Measurements from ENCODE around the gene UCKL1.
"Not testable (repeated sequence)": the region's sequence is repeated elsewhere in the genome, so short reads cannot be mapped to it uniquely, and the experiment has no call there.

The UCKL1 gene

DNA sequence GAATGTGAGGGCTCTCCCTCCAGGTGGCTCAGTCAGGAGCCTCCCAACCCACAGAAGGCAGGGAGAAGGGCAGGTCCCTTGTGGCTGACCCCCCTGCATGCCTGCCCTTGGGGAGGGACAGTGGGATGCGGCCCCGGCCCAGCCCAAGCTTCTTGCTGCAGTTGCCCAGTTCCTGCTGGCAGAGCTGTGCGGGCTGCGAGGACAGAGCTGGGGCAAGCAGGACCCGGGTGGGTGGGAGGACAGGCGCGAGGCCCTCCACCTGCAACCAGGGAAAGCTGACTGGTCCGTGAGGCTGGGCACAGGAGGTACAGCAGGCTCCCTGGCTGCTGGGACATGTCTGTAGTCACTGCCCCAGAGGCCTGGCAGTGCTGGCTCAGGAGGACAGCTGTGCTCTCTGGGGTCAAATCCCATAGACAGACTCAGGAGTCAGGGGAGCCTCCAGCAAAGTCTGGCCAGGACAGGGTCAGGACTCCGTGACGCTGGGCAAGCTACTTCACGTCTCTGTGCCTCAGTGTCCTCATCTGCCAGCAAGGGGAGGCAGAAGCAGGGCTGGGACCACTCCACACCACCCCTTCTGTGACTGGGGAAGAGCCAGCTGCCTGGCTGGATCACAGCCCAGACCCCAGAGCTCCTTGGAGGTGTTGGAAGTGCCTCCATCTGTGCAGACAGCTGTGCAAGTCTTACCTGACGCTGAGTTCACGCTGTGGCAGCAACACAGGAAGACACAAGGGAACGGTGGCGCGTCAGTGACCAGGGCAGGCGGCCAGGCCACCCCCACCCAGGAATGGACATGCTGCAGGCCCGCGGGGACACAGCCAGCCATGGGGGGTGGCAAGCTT is 13.0 kb downstream of the UCKL1 start:
- DNase-seq, result no peak

DNA sequence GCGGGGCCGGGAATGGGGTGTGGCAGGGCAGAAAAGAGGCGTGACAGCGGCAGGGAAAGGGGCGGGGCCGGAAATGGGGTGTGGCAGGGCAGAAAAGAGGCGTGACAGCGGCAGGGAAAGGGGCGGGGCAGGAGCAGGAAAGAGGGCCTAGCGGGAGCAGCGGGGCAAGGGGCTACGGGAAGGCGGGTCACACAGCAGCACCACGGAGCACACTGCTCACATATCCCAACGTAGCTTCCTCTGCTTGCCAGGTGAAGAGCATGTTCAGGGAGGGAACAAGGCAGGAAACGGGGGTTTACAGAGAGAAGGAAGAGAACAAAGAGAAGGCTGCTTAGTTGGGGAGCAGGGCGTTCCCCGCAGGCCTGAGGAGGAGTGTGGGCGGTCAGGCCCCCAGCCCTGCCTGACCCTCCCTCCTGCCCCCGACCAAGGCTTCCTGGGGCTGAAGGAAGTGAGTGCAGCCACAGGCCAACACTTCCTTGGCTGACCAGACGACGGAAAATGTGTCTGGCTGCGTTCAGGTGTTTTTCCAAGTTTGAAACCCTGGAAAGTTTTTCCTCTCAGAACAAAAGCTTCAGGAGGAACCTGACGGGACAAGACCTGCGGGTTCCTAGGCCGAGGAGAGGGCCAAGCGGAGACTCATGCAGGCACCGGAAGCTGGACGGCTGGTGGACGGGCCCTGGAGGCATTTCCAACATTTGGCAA is 13.8 kb downstream of the UCKL1 start:
- no peak for DNase-seq

DNA sequence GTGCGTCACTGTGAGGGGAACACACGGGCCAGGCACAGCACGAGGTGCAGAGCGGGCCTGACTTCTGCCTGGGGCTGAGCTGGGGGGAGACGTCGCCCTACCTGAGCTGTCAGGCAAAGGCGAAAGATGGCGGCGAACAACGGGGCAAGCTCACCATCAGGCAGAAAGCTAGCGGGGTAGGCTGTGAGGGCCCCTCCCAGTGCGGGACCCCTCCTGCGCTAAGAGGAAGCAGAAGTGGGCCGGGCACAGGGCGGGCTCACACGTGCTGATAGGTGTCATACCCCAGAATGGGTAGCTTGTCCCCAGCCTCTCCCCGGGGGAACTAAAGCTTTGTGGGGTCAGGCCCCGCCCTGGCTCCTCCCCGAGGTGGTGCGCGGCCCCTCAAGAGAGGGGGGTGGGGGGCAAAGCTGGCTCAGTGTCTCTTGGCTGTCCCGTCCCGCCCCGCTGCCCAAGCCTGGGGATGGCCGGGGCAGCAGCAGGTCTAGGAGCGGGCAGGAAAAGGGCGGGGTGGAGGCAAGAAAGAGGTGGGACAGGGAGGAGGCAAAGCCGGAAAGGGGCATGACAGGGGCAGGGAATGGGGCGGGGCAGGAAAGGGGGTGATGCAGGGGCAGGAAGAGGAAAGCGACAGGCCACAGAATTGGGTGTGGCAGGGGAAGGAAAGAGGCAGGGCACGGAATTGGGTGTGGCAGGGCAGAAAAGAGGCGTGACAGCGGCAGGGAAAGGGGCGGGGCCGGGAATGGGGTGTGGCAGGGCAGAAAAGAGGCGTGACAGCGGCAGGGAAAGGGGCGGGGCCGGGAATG is 14.7 kb downstream of the UCKL1 start:
- peak in 1 of 2 experiments; percentile 18 for DNase-seq

DNA sequence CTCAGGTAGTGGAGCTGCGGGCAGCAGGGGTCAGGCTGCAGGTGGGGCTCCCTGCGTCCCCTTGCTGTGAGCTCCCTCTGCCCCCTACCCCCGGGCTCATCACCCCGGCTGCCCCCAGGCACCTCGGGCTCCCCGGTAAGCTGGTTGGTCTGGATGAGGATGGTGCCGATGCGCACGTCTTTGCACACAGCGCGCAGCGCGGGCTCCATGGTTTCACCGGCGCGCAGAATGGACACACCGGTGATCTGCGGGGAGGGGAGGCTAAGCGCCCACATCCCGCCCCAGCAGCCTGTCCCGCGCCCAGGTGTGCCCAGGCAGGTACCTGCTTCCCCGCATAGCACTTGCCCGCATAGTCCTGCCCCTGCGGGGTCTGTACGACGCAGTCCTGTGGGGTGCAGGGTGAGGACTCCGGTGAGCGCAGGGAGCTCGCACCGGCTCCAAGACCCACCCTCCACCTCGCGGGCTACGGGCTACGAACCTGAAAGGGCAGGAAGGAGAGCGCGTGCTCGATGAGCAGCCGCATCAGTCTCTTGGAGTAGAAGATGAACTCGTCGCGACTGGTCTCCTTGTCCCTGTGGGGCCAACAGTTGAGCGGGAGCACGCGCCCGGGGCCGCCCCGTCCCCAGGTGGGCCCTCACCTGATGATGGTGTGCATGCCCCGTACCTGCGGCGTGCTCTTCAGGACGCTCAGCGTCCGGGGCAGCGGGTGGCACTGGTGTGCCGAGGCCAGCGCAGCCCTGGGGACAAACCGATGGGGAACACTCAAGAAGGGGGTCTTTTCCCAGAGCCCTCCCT is 15.5 kb downstream of the UCKL1 start:
- DNase-seq, result no peak

DNA sequence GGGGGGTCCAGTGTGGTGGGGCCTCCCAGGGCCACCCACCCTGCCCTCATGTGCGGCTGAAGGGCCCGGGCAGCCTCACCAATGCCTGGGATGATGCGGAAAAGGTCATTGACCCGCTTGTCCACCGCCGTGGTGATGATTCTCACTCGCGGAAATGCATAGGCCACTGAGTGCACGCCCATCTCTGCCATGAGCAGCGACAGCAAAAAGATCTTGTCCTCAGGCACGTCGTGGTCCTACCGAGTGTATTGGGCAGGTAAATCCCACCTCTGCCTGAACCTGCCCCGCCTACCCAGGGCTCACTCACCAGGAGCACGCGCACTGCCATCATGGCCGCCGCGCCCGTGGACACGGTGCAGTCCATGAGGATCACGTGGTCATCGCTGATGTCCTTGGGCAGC is 16.1 kb downstream of the UCKL1 start:
- DNase-seq, result no peak

DNA sequence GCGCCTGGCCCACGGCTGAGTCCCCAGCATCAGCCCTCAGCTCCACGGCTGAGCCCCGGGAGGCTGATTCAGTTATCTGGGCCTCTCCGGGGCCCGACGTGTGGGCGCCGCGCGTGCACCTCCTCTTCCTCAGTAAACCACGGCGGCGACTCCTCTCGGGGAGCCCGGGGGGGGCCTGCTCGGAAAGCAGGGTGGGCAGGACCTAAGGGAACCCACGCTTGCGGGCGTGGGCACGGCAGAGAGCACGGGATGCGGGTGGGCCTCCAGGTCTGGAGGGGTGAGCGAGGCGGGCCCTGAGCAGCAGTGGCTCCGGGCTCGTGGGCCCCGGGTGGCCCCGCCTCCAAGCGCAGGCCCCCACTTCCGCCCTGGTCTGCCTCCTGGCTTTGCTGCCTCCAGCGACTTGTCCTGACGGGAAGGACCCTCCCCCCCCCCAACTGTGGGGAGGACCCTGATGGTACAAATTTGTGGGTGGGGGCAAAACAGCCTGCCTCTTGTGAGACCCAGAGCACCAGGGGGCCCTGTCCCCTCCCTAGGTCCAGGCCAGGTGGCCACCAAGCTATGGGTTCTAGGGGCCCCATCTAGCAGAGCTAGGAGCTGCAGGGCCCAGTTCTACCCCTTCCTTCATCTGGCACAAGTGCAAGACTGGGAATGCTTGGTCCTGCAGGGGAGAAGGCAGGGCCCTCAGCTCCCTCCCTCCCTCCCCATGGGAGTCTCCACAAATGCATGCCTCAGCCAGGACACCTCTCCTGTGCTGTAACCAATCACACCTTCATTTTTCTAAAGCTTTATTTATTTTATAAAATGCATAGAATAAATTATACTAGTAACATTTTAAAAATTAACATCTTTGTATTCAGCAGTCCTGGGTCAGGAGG is 16.9 kb downstream of the UCKL1 start:
- DNase-seq, result no peak

DNA sequence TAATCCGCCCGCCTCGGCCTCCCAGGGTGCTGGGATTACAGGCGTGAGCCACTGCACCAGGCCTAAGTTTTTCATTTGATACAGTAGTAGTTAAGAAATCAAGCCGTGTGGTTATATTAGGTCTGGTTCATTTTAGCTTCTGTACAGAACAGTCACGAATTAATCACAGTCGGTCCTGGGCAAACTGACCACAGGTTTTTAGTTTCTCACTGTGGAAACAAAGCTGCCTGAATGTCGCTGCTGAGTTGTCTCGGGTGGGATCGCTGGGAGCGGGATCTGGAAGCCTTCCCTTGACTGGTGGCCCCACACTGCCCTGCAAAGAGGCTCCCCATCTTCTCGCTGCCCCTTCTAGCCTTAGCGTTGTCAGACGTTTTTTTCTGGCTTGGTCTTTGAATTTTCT is 18.6 kb downstream of the UCKL1 start:
- DNase-seq, result no peak

DNA sequence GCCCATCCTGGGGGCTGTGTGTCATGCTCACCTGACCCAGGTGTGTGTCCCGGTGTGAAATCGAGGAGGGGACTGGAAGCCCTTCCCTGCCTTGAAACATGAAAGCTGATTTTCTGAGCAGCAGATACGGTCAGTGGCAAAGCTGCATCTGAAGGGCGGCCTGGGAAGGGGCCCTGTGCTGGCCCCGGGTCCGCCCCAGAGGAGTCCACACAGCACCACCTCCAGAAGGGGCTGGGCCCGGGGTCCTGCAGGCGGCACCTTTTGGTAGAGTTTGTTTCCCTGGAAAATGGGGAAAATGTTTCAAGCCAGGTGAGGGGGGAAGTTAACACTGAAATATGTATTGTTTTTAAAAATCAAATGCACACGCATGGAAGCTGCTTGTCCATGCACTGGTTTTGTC is 20.8 kb downstream of the UCKL1 start:
- no peak for DNase-seq

DNA sequence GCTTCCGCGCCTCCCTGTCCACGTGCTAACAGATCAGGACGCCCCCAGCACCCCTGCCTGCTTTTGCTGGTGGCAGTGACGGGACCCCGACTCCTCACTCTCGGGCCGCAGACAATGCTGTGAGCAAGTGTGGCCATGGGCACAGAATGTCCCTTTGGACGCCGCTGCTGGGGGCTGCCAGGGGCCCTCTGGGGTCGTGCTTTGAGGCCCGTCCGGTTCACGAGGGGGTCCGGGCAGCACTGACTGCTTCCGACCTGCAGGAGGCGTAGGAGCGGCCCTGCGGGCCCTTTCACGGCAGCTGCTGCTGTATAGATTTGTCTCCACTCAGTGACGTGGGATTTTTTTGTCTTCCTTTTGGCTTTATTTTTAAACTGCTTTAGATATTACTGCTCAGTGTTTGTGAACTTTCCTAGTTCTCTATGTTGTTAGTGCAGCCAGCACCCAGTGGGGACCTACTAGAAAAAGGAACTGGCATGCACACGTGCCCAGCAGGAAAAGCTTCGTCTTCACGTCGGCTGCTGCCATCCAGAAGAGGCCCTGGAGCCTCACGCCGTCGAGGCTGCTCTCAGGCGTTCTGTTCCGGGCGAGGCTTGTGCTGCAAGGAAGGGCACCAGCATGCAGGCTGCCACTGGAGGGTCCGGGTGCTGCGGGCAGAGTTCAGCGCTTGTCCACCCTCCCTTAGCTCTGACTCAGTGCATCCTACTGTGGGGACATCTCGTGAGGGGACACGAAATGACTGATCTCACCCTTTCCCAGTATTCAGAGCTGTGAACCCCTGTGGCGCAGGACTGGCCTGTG is 21.7 kb downstream of the UCKL1 start:
- DNase-seq, result no peak

DNA sequence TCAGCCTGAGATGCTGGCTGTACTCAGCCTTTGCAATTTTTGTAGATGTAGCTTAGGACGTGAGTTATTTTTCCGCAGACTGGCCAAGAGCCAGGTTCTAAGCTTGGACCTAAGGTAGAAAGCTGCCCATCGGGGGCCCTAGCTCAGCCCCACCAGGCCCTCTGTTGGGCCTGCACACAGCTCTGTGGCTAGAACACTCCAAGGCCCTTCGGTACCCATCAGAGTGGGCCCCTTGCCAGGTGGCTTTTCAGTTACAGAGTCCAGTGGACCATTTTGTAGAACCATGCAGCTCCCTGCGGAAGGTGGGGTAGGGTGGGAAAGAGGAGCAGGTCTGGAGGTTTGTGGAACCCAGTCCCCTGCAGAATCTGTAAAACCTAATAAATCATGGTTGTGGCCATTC is 22.6 kb downstream of the UCKL1 start:
- DNase-seq, result no peak

DNA sequence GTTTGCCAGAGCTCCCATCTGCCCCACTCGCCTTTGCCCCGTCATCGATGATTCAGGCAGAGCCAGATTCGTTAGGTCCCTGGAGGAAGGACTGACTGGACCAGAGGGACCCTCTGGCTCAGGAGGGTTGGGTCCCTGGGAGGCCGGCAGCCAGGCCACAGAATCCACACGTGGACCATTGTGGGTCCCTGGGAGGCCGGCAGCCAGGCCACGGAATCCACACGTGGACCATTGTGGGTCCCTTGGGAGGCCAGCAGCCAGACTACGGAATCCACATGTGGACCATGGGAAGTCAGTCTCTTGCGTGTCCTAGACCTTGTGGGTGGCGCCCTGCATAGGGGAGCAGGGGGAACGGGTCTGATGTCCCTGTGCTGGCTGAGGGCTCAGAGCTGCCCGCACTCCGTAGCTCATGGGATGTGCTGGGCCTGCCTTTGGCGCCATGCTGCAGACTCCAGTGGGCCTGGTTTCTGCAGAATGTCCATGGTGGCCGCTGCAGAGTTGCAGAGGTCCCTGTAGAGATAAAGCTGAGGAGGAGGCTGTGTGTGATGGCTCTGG is 23.5 kb downstream of the UCKL1 start:
- no peak for DNase-seq

DNA sequence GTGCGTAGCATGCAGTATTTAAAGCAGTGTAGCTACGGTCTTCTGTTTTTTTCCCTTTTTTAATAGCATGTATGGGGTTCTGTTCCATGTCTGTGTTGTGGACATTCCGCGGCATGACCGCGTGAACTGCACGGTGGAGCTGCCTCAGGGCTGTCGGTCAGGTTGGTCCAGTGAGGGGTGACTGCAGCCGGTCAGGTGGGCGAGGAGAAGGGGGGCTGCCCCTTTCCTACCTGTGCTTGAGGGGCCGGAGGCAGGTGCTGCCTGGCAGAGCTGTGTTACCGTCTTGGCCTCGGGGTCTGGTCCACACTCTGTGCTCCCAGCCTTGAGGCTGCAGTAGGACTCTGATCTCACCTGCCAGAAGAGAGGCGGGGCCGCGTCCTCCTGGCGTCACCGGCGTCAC is 24.5 kb downstream of the UCKL1 start:
- no peak for DNase-seq

DNA sequence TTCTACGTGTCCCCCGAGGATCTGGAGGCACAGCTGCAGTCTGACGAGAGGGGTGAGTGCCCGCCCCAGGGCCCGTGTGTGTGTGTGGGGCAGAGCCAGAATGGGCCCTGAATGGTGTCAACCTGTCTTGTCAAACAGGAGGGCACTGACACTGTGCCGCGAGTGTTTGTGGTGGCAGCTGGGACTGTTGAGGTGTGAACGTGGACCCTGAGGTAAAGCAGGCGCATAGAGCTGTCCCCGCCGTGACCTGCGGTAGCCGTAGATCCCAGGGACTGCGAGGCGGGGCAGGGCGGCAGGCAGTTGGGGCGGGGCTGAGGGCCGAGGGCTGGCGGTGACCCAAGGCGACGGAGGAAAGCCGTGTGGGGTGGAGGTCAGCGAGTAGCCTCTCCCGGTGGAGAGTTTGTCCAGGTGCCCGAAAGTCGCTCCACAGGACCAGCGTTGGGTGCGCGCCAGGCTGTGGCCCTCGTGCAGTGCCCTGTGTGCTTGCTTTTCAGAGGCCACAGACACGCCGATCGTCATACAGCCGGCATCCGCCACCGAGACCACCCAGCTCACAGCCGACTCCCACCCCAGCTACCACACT is 25.2 kb downstream of the UCKL1 start:
- no peak for DNase-seq

DNA sequence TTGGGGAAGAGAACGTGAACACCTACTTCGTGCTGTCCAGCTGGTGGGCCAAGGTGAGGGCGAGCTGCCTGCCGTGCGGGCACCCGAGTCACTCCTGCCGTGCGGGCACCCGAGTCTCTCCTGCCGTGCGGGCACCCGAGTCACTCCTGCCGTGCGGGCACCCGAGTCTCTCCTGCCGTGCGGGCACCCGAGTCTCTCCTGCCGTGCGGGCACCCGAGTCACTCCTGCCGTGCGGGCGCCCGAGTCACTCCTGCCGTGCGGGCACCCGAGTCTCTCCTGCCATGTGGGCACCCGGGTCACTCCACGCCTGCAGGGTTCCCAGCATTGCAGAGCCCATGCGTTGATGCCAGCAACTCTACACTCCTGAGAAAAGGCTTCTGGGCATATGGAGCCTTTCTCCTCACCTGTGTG is 26.7 kb downstream of the UCKL1 start:
- not testable (repeated sequence) for DNase-seq

DNA sequence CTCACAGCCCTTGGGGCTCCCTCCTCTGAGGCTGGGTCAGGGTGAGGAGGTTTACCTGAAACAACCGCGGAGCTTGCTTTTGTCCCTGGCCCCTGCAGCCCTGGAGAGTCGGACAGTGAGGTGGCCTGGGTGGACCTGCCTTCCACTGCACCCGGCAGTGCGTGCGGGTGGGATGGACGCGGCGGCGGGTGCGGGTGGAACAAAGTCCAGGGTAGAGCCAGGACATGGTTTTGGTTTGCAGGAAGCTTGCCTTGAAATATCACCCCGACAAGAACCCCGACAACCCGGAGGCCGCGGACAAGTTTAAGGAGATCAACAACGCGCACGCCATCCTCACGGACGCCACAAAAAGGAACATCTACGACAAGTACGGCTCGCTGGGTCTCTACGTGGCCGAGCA is 27.1 kb downstream of the UCKL1 start:
- no peak for DNase-seq

DNA sequence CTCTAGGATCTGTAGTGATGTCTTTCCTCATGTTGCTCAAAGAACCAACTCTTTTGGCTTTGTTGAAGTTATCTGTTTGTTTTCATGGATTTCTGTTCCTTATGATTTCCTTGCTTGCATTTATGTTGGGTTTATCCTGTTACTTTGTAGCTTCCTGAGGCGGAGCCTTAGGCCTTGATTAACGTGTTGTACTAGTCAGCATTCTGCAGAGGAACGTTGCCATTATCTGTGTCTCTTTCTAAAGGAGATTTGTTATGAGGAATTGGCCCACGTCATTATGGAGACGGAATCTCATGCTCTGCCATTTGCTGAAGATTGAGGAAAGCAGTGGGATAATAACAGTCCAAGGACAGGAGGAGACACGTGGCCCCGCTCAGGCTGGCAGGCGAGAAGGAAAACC is 29.9 kb downstream of the UCKL1 start:
- no peak for DNase-seq

DNA sequence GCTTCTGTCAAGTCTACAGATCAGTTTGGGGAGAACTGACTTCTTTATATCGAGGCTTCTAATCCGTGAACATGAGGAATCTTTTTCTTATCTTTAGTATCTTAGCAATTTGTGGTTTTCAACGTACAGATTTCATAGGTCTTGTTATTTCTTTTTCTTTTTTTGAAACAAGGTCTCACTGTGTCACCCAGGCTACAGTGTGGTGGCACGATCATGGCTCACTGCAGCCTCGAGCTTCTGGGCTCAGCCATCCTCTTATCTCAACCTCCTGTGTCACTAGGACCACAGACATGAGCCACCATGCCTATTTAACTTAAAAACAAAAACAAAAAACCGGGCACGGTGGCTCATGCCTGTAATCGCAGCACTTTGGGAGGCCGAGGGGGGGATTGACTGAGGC is 32.0 kb downstream of the UCKL1 start:
- DNase-seq, result no peak

DNA sequence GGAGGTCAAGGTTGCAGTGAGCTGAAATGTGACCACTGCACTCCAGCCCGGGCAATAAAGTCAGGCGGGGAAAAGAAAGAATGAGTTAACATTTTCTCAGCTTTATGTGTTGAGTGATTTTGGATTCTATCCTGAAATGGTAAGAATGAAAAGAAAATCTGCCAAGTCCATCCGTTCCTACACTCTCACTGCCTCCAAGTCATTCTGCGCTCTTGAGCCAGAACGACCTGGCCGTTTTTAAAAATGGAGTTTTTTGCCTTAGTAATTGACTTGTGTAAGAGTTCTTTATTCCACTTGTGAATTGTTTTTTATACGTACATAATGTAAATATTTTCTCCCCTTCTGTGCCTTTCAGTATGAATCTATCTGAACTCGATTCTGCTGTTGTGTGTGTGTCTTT is 32.6 kb downstream of the UCKL1 start:
- DNase-seq, result no peak

DNA sequence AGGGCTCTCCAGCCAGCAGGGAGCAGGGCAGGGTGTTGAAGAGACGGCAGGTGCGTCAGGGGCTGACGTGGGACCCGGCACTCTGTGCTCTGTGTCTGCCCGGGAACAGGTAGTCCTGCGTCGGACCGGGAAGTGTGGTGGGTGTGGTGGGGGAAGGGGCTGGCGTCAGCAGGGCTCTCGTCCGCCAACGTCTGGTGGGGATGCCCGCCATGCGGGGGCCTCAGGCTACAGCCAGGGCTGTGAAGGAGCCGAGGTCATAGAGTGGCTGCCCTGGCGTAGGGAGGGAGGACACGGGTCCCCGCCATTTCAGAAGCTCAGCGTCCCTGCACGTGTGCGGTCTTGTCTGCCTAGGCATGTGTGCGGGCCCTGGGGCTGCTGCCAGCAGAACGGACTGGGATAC is 36.0 kb downstream of the UCKL1 start:
- no peak for DNase-seq

DNA sequence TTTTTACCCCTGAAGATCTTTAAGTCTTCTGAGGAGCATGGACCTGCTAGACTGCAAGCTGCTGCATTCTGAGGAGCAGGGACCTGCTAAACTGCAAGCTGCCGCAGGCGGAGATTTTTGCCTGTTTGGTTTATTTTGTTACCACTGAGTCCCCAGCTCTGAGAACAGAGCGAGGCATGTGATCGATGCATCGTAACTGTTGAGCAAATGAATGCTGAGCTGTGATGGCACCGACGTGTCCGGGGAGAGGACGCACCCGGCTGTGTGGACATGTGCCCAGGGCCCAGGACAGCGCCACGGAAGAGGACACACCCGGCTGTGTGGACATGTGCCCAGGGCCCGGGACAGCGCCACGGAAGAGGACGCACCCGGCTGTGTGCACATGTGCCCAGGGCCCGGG is 37.1 kb downstream of the UCKL1 start:
- no peak for DNase-seq
